HL-60 (cell line): ENCODE measurements around the gene MEIOC.
"Not testable (repeated sequence)": the region's sequence is repeated elsewhere in the genome, so short reads cannot be mapped to it uniquely, and the experiment has no call there.

Experiments used
- CTCF ChIP-seq: IDR thresholded peaks from one replicate; pipeline ENCODE4 v1.5.1; 2011; ENCODE audit warnings: low read length, control low read depth, inconsistent platforms; ENCODE audit not compliant: insufficient read depth
- POLR2AphosphoS5 ChIP-seq: IDR thresholded peaks from 2 replicates; pipeline ENCODE4 v1.6.1; 2012; ENCODE audit warnings: low read depth
- REST ChIP-seq: IDR thresholded peaks from 2 replicates; pipeline ENCODE4 v1.6.1; 2012; ENCODE audit warnings: low read depth; ENCODE audit not compliant: insufficient replicate concordance

GRCh38 chr17:44683303-44683702 is 27.0 kb downstream of the MEIOC start:
- TF ChIP-seq POLR2AphosphoS5: peak; percentile 58; the same call in 1 of the 2 replicates
- TF ChIP-seq CTCF, REST: not testable (repeated sequence)
